B cell (primary cell): ENCODE results near the gene OR2A25. TPM values are rescaled to one million over a fixed set of nuclear protein-coding genes. Genes with fewer than 3 reads are reported as not detected.

Source experiments
- ATAC-seq: fragments of 200-7000 bp; cut with Tn5 transposase; one replicate; pipeline ENCODE4 v1.10.0; 2021; ENCODE audit warnings: low read depth, mild to moderate bottlenecking, moderate number of reproducible peaks, moderate library complexity
- CTCF ChIA-PET: fragments of 350-600 bp; sonication (Branson Sonifier 250); formaldehyde crosslinking; loops from one replicate; lab custom pipeline; 2021; ENCODE audit warnings: antibody characterized with exemption, inconsistent platforms; lab: Charles Lee
- POLR2A ChIA-PET: fragments of 350-600 bp; sonication (Branson Sonifier 250); formaldehyde crosslinking; loops from one replicate; lab custom pipeline; 2021; ENCODE audit warnings: antibody characterized with exemption; lab: Charles Lee
- DNase-seq: peaks from one replicate; pipeline ENCODE4 v3.0.0; 2013
- H2AFZ ChIP-seq: 2 replicates; pipeline ENCODE4 v1.6.1; 2012; ENCODE audit warnings: mild to moderate bottlenecking, low read depth, low read length; ENCODE audit not compliant: insufficient read depth, poor library complexity, severe bottlenecking
- H3K27ac ChIP-seq, 2 donors: 1 replicate in 1 of 2; 2 replicates in 1 of 2; pipeline ENCODE4 v1.5.1; 2012 to 2013; ENCODE audit warnings: low read length in 2 of 2, mild to moderate bottlenecking in 2 of 2, moderate library complexity in 1 of 2
- H3K27me3 ChIP-seq, 4 experiments: fragments of 200-600 bp in 1 of 4; sonication (generic) in 1 of 4; replicated peaks in 1 of 4; 1 replicate in 2 of 4; 2 replicates in 2 of 4; pipeline versions ENCODE4 v1.6.1 to v1.7.0; 2013 to 2016; ENCODE audit warnings: low read length in 3 of 4, mild to moderate bottlenecking in 2 of 4, mixed read lengths in 1 of 4, moderate library complexity in 1 of 4; ENCODE audit not compliant: insufficient read depth in 4 of 4, control insufficient read depth in 3 of 4; ENCODE audit errors: control extremely low read depth in 1 of 4
- H3K36me3 ChIP-seq, 2 experiments: replicated peaks in 1 of 2; 1 replicate in 1 of 2; 2 replicates in 1 of 2; pipeline versions ENCODE4 v1.6.1 to v1.7.1; 2013; ENCODE audit warnings: low read length in 1 of 2; ENCODE audit not compliant: insufficient read depth in 2 of 2, control insufficient read depth in 1 of 2; ENCODE audit errors: control extremely low read depth in 1 of 2, extremely low read depth in 1 of 2
- H3K4me1 ChIP-seq, 2 donors: fragments of 200-600 bp in 1 of 2; sonication (generic) in 1 of 2; 1 replicate in 1 of 2; 2 replicates in 1 of 2; pipeline versions ENCODE4 v1.5.1 to v1.6.1; 2013 to 2017; ENCODE audit warnings: low read length in 2 of 2; ENCODE audit not compliant: control insufficient read depth in 2 of 2, insufficient read depth in 2 of 2
- H3K4me2 ChIP-seq: replicated peaks from 2 replicates; pipeline ENCODE3; 2012; ENCODE audit warnings: mild to moderate bottlenecking, low read depth, low read length; ENCODE audit not compliant: poor library complexity, severe bottlenecking
- H3K4me3 ChIP-seq, 5 experiments: fragments of 200-600 bp in 1 of 5; sonication (generic) in 1 of 5; 1 replicate in 3 of 5; 2 replicates in 2 of 5; pipeline versions ENCODE4 v1.5.1 to v1.7.0; 2011 to 2016; ENCODE audit warnings: low read length in 4 of 5, mild to moderate bottlenecking in 4 of 5, low read depth in 2 of 5, control low read depth in 1 of 5, moderate library complexity in 1 of 5; ENCODE audit not compliant: insufficient read depth in 1 of 5; ENCODE audit errors: control extremely low read depth in 1 of 5, extremely low read depth in 1 of 5
- H3K79me2 ChIP-seq: fragments of 200-600 bp; sonication (generic); one replicate; pipeline ENCODE4 v1.6.0; 2016; ENCODE audit warnings: low read length; ENCODE audit not compliant: control insufficient read depth, insufficient read depth
- H3K9ac ChIP-seq: fragments of 200-600 bp; sonication (generic); 2 replicates; pipeline ENCODE4 v1.6.1; 2017; ENCODE audit warnings: mild to moderate bottlenecking, low read length, moderate library complexity
- H3K9me3 ChIP-seq, 3 donors: one replicate each; pipeline versions ENCODE4 v1.6.1 to v1.7.1; 2013; ENCODE audit warnings: low read length in 2 of 3; ENCODE audit not compliant: control insufficient read depth in 2 of 3, insufficient read depth in 1 of 3; ENCODE audit errors: control extremely low read depth in 1 of 3
- H4K20me1 ChIP-seq: 2 replicates; pipeline ENCODE4 v1.6.0; 2012; ENCODE audit warnings: mild to moderate bottlenecking, low read length; ENCODE audit not compliant: insufficient read depth, control insufficient read depth, poor library complexity, severe bottlenecking
- H3K27ac Mint-ChIP-seq: one replicate; pipeline ENCODE4 v1.8.0; 2021; ENCODE audit warnings: mixed read lengths
- H3K27me3 Mint-ChIP-seq: one replicate; pipeline ENCODE4 v1.8.0; 2021; ENCODE audit warnings: mixed read lengths
- H3K4me1 Mint-ChIP-seq: one replicate; pipeline ENCODE4 v1.8.0; 2021; ENCODE audit warnings: mixed read lengths
- H3K4me3 Mint-ChIP-seq: one replicate; pipeline ENCODE4 v1.8.0; 2021; ENCODE audit warnings: mixed read lengths
- H3K9me3 Mint-ChIP-seq: one replicate; pipeline ENCODE4 v1.8.0; 2022; ENCODE audit warnings: mixed read lengths; ENCODE audit not compliant: insufficient read depth
- EZH2 ChIP-seq: IDR thresholded peaks from 2 replicates; pipeline ENCODE4 v1.6.1; 2012; ENCODE audit warnings: borderline replicate concordance, low read depth, mild to moderate bottlenecking, moderate library complexity, low read length; ENCODE audit not compliant: insufficient read depth, poor library complexity, severe bottlenecking
- WGBS: methylation state at CpG from one replicate; pipeline ENCODE4 v1.1.5; 2013; ENCODE audit warnings: missing lambda C conversion rate; ENCODE audit not compliant: insufficient coverage; 5-methylcytosine and 5-hydroxymethylcytosine counted together
- intact Hi-C: fragments of 100-400 bp; cut with micrococcal nuclease; formaldehyde crosslinking; loops from one replicate; pipeline ENCODE4 v1.10.0; 2022
- polyA plus RNA-seq: library from polyadenylated mRNA; depleted of rRNA; stranded (reverse); fragments of >200 nt; gene quantifications from 2 replicates; pipeline ENCODE4 v1.2.3, GENCODE V29; 2012
- total RNA-seq, 2 donors: library from RNA; stranded (reverse); fragments of 120-200 nt in 1 of 2; gene quantifications; 1 replicate in 1 of 2; 2 replicates in 1 of 2; pipeline versions ENCODE4 v1.2.3 to v1.2.4, GENCODE V29; 2013 to 2022
- TF ChIP-seq, protein P1 (sequence below): fragments of 200-600 bp; IDR thresholded peaks from one replicate; pipeline ENCODE4 v1.8.0; 2022; ENCODE audit warnings: antibody characterized with exemption, mild to moderate bottlenecking

The OR2A25 gene
- total and polyA plus RNA-seq, 2 donors (not counting 1 experiment from before 2014, with no cell fraction given), result not detected

DNA sequence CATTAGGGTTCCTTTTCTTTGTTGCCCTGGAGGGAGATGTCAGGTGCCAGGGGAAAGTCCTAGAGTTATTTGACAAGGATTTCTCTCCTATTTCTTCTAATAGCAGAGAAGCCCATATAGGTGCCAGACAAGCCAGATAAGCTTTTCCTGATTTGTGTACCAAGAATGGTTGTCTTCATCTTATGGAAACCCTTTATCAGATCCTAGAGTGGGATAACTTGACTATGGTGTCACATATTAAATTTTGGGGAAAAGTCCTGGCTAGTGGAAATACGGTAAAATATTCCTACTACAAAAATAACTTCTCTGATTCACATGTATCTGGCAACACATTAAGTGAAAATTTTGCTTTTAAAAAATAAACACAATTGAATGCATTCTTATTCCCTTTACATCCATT lies 17.6 kb downstream of the OR2A25 start:
- H3K27me3 Mint-ChIP-seq, result peaks cover 4% of the 10 kb centered on the region
- H3K4me1 ChIP-seq, result no peaks in the 10 kb centered on the region
- H3K4me3 ChIP-seq, result no peak overlapping the region
- no peaks in the 10 kb centered on the region for H3K27me3 ChIP-seq
- DNase-seq (no peak), ATAC-seq (no peak)
- no peak overlapping the region for H3K4me3 Mint-ChIP-seq
- no peaks in the 10 kb centered on the region for H3K79me2 ChIP-seq
- H3K9me3 ChIP-seq, result peaks cover 0 to 5% (median 3%) of the 10 kb centered on the region in 3 donors
- peaks cover 2% of the 10 kb centered on the region for H3K9me3 Mint-ChIP-seq
- H3K27ac Mint-ChIP-seq, result no peak overlapping the region
- TF ChIP-seq EZH2, result no peak
- TF ChIP-seq, protein P1, sequence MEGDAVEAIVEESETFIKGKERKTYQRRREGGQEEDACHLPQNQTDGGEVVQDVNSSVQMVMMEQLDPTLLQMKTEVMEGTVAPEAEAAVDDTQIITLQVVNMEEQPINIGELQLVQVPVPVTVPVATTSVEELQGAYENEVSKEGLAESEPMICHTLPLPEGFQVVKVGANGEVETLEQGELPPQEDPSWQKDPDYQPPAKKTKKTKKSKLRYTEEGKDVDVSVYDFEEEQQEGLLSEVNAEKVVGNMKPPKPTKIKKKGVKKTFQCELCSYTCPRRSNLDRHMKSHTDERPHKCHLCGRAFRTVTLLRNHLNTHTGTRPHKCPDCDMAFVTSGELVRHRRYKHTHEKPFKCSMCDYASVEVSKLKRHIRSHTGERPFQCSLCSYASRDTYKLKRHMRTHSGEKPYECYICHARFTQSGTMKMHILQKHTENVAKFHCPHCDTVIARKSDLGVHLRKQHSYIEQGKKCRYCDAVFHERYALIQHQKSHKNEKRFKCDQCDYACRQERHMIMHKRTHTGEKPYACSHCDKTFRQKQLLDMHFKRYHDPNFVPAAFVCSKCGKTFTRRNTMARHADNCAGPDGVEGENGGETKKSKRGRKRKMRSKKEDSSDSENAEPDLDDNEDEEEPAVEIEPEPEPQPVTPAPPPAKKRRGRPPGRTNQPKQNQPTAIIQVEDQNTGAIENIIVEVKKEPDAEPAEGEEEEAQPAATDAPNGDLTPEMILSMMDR, result no peak
- ChIA-PET POLR2A (no interaction called here), CTCF (no interaction called here)
- H3K36me3 ChIP-seq, result no peaks in the 10 kb centered on the region
- H3K4me2 ChIP-seq, result no peak overlapping the region
- no peak overlapping the region for H3K9ac ChIP-seq
- WGBS, result no CpG with 5 or more reads among the region's 1 CpG
- H3K27ac ChIP-seq, result no peak overlapping the region
- H4K20me1 ChIP-seq, result no peaks in the 10 kb centered on the region
- intact Hi-C loops, result no loop called here
- no peak overlapping the region for H2AFZ ChIP-seq
- H3K4me1 Mint-ChIP-seq, result no peaks in the 10 kb centered on the region

DNA sequence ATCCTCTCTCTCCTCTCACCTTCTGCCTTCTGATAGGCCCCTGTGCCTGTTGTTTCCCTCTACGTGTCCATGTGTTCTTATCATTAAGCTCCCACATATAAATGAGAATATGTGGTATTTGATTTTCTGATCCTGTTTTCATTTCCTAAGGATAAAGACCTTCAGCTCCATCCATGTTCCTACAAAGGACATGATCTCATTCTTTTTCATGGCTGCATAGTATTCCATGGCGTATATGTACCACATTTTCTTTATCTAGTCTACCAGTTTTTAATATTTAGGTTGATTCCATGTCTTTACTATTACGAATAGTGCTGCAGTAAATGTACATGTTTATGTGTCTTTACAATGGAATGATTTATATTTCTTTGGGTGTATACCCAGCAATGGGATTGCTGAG lies 21.1 kb downstream of the OR2A25 start:
- CTCF ChIA-PET, result no interaction called here
- intact Hi-C loops, result no loop called here
- peaks cover 2% of the 10 kb centered on the region for H3K9me3 Mint-ChIP-seq
- no peak for DNase-seq
- TF ChIP-seq EZH2, result no peak
- TF ChIP-seq, protein P1, result no peak
- no peak overlapping the region for H3K9ac ChIP-seq
- H3K4me2 ChIP-seq, result no peak overlapping the region
- H3K79me2 ChIP-seq, result no peaks in the 10 kb centered on the region
- no peaks in the 10 kb centered on the region for H3K4me1 Mint-ChIP-seq
- no CpG with 5 or more reads among the region's 3 CpGs for WGBS
- POLR2A ChIA-PET, result no interaction called here
- H3K27me3 ChIP-seq, result peaks cover 0 to 4% (median 0%) of the 10 kb centered on the region in 4 experiments
- no peaks in the 10 kb centered on the region for H4K20me1 ChIP-seq
- H3K4me3 ChIP-seq, result no peak overlapping the region
- no peak overlapping the region for H2AFZ ChIP-seq
- H3K36me3 ChIP-seq, result no peaks in the 10 kb centered on the region
- no peak overlapping the region for H3K27ac ChIP-seq
- H3K9me3 ChIP-seq, result peaks cover 0 to 7% (median 3%) of the 10 kb centered on the region in 3 donors
- H3K4me1 ChIP-seq, result no peaks in the 10 kb centered on the region
- no peak overlapping the region for H3K4me3 Mint-ChIP-seq
- ATAC-seq, result no peak
- no peak overlapping the region for H3K27ac Mint-ChIP-seq
- peaks cover 4% of the 10 kb centered on the region for H3K27me3 Mint-ChIP-seq
